ENCODE results near the gene MPG.

The MPG gene

DNA sequence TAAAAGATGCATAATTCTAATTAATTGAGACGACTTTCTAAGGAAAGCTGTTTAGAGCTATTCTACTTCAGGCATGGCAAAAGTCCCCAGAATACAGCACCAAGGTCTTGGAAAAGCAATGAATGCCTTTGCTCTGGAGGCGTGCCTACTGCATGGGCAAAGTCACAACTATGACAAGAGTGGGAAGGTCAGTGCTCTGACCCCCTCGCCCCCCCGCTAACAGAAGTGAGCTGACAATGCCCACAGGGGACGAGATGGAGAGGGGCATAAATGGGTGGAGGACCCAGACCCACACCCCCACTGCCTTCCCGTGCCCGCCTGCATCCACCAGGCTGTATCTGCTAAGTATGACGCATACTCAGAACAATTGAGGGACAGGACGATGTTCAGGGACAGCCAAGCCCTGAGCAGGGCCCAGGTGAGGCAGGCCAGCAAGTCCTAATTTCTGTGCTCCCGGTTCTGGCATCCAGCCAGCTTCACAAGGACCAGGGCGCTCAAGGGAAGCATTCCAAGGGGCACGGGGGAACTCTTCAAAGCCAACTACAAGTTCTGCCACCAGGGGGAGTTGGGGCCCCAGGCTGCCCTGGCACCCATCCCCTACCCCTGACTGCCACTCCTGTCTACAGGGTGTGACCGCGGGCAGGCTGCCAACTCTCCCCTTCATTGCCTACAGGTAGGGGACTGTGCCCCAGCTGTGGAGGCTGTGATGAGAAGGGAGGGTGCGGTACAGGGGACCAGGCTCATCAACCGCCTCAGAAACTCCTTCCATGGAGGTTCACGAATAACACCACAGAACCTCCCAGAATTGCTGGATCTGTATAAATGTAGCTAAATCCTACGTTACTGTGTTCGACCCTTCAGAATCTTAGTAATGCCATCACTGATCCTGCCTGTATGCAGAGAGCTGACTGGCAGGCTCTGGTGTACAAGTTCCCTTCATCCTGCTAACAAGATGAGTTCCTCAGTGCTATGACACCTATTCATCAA, 39.6 kb downstream of the MPG start:
- no peaks in the 10 kb centered on the region for H3K27me3 Mint-ChIP-seq (ENCODE audit: low read depth, poor library complexity)
- TF ChIP-seq, protein P1, sequence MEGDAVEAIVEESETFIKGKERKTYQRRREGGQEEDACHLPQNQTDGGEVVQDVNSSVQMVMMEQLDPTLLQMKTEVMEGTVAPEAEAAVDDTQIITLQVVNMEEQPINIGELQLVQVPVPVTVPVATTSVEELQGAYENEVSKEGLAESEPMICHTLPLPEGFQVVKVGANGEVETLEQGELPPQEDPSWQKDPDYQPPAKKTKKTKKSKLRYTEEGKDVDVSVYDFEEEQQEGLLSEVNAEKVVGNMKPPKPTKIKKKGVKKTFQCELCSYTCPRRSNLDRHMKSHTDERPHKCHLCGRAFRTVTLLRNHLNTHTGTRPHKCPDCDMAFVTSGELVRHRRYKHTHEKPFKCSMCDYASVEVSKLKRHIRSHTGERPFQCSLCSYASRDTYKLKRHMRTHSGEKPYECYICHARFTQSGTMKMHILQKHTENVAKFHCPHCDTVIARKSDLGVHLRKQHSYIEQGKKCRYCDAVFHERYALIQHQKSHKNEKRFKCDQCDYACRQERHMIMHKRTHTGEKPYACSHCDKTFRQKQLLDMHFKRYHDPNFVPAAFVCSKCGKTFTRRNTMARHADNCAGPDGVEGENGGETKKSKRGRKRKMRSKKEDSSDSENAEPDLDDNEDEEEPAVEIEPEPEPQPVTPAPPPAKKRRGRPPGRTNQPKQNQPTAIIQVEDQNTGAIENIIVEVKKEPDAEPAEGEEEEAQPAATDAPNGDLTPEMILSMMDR (IDR thresholded peaks at IDR 0.05): peak; percentile 65
- no peaks in the 10 kb centered on the region for H3K9me3 Mint-ChIP-seq
- H3K4me3 Mint-ChIP-seq: no peak overlapping the region
- H3K27ac Mint-ChIP-seq: no peak overlapping the region
- peaks cover 23% of the 10 kb centered on the region for H3K36me3 Mint-ChIP-seq (ENCODE audit: low read depth)
- H3K4me1 Mint-ChIP-seq: peaks cover 11% of the 10 kb centered on the region
- DNase-seq: peak; percentile 76

DNA sequence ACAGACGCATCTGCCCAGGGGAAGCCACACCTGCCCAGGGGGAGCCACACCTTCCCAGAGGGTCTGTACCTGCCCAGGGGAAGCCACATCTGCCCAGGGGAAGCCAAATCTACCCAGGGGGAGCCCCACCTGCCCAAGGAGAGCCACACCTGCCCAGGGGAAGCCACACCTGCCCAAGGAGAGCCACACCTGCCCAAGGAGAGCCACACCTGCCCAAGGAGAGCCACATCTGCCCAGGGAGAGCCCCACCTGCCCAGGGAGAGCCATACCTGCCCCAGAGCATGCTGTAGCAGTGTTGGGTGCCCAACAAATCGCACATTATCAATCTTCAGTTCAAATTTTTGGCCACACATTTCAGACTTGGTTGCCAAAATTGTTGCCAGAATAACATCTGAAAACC, 40.8 kb downstream of the MPG start:
- no peak for DNase-seq
- Mint-ChIP-seq H3K36me3 (ENCODE audit: low read depth) (peaks cover 18% of the 10 kb centered on the region), H3K9me3 (no peaks in the 10 kb centered on the region), H3K4me1 (no peaks in the 10 kb centered on the region), H3K27me3 (ENCODE audit: low read depth, poor library complexity) (peaks cover 3% of the 10 kb centered on the region), H3K27ac (no peak overlapping the region), H3K4me3 (no peak overlapping the region)
- TF ChIP-seq, protein P1 (IDR thresholded peaks at IDR 0.05): no peak

DNA sequence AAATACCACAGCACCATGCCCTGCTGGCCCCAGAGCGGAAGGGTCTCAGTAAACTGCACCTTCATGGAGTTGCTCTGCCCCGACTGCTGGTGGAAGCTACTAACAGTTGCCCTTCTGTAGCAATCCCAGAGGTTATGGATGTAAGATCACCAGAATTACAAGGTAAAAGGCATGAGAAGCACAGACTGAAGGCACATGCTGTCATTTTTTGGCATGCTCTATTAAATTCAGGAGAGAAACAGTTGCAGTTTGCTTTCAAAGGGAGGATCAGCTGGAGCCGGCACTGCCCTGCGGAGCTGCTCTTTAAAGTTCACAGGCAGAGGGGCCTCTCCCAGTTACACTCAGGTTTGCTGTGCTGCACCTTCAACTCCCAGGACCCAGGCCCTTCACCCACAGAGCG, 41.3 kb downstream of the MPG start:
- Mint-ChIP-seq H3K4me3 (no peak overlapping the region), H3K36me3 (ENCODE audit: low read depth) (peaks cover 14% of the 10 kb centered on the region), H3K27me3 (ENCODE audit: low read depth, poor library complexity) (peaks cover 3% of the 10 kb centered on the region), H3K27ac (no peak overlapping the region), H3K4me1 (no peaks in the 10 kb centered on the region), H3K9me3 (no peaks in the 10 kb centered on the region)
- TF ChIP-seq, protein P1 (IDR thresholded peaks at IDR 0.05): no peak
- DNase-seq: no peak

DNA sequence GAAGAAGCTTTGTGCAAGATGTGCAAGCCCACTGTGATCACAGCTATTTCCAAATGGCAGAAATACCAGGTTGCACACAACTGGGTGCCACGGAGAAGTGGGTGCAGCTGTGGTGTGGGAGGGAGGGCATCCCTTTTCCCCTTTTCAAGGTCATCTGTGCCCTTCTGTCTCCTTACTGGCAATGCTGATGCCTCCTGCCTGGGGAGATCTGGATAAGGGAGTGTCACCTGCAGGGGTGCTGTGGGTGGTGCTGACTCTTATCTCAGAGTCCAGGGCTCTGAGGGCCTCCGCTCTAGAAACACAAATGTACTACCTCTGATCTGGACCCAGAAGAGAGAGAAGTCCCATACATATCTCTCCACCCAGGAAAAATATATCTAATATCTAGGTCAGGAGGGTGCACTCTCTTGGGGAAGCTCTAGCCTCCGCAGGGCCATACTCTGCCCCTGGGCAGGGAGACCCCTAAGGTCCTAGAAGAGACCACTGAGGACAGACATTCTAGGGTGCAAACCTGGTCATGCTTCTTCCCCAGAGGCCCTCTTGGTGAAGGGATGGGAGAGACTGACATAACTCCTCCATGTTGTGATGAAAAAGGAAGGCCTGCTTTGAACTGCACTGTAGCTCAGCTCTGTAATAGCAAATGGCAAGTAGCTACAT, 41.9 kb downstream of the MPG start:
- Mint-ChIP-seq H3K27ac (no peak overlapping the region), H3K4me3 (no peak overlapping the region), H3K9me3 (no peaks in the 10 kb centered on the region), H3K36me3 (ENCODE audit: low read depth) (peaks cover 11% of the 10 kb centered on the region), H3K4me1 (no peaks in the 10 kb centered on the region), H3K27me3 (ENCODE audit: low read depth, poor library complexity) (peaks cover 3% of the 10 kb centered on the region)
- DNase-seq: no peak
- TF ChIP-seq, protein P1 (IDR thresholded peaks at IDR 0.05): no peak

DNA sequence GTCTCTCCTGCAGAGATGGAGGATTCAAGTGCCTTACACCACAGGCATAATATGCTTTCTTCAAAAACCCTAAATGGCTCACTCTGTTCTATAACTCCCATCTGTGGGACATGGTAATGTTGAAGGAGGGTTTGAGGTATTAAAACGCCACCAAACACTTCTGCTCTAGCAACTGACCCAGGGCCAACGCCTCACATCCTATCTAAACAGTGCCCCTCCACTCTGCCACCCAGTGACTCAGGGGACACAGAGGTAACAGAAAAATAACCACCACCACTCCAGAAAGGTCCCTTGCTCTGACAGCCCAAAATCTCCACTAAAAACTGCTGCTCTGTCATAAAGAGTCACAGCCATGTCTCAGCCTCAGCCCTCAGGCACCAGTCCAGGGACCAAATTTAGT, 42.7 kb downstream of the MPG start:
- Mint-ChIP-seq H3K9me3 (no peaks in the 10 kb centered on the region), H3K27me3 (ENCODE audit: low read depth, poor library complexity) (peaks cover 5% of the 10 kb centered on the region), H3K4me3 (no peak overlapping the region), H3K27ac (no peak overlapping the region), H3K36me3 (ENCODE audit: low read depth) (peaks cover 11% of the 10 kb centered on the region), H3K4me1 (no peaks in the 10 kb centered on the region)
- no peak for DNase-seq
- TF ChIP-seq, protein P1 (IDR thresholded peaks at IDR 0.05): no peak

Measured in nephron progenitor cell (in vitro differentiated cells).